GM23338 (cell line): Measurements from ENCODE around the gene LNX1.

Experiments used
- CTCF ChIP-seq, 2 experiments: fragments of 200-600 bp in 1 of 2; sonication (generic) in 1 of 2; conservative IDR thresholded peaks; 2 replicates each; pipeline versions ENCODE4 v1.5.1 to v1.6.1; 2016 to 2017; ENCODE audit warnings: antibody characterized with exemption in 2 of 2, low read depth in 2 of 2, mild to moderate bottlenecking in 2 of 2, moderate library complexity in 1 of 2
- ETS1 ChIP-seq: IDR thresholded peaks from 2 replicates; pipeline ENCODE4 v1.6.1; 2016; ENCODE audit warnings: antibody characterized with exemption
- EZH2 ChIP-seq: fragments of 200-600 bp; sonication (generic); IDR thresholded peaks from one replicate; pipeline ENCODE4 v1.8.0; 2017; ENCODE audit warnings: antibody characterized with exemption, mild to moderate bottlenecking, low read depth; ENCODE audit not compliant: unreplicated experiment
- EZH2phosphoT487 ChIP-seq: fragments of 200-600 bp; sonication (generic); IDR thresholded peaks from one replicate; pipeline ENCODE4 v1.8.1; 2018; ENCODE audit warnings: antibody characterized with exemption; ENCODE audit not compliant: unreplicated experiment
- JUNB ChIP-seq: IDR thresholded peaks from one replicate; pipeline ENCODE4 v1.6.1; 2016; ENCODE audit warnings: antibody characterized with exemption; ENCODE audit not compliant: unreplicated experiment
- NANOG ChIP-seq: IDR thresholded peaks from 2 replicates; pipeline ENCODE4 v1.6.1; 2016; ENCODE audit warnings: antibody characterized with exemption, borderline replicate concordance
- POLR2AphosphoS5 ChIP-seq: IDR thresholded peaks from 2 replicates; pipeline ENCODE4 v1.6.1; 2016; ENCODE audit warnings: antibody characterized with exemption, low read depth
- REST ChIP-seq: IDR thresholded peaks from one replicate; pipeline ENCODE4 v1.6.1; 2018; ENCODE audit warnings: antibody characterized with exemption; ENCODE audit not compliant: unreplicated experiment

- no peak for TF ChIP-seq EZH2
- TF ChIP-seq CTCF (conservative IDR thresholded peaks at IDR 0.05; ENCODE audit: low read depth in 2 of 2), result no peak
- no peak for TF ChIP-seq NANOG
- no peak for TF ChIP-seq REST
- no peak for TF ChIP-seq POLR2AphosphoS5
- no peak for TF ChIP-seq JUNB
- no peak for TF ChIP-seq EZH2phosphoT487
- no peak for TF ChIP-seq ETS1
Measured at GRCh38 chr4:53421791-53422190, 169.5 kb downstream of the LNX1 start.
